Natural killer cell (primary cell): ENCODE measurements around the gene ACP2. TPM values are rescaled to one million over a fixed set of nuclear protein-coding genes. Genes with fewer than 3 reads are reported as not detected.
A peak's percentile ranks its signal among the peaks of the same experiment; 100 is the strongest.

ENCODE experiments used
- ATAC-seq, 3 donors: fragments of 150-1000 bp in 2 of 3; fragments of 200-7000 bp in 1 of 3; cut with Tn5 transposase; 1 replicate in 1 of 3; 2 replicates in 2 of 3; pipeline ENCODE4 v1.10.0; 2021; ENCODE audit warnings: mild to moderate bottlenecking in 2 of 3, moderate library complexity in 2 of 3
- DNase-seq, 2 donors: peaks; one replicate each; pipeline versions ENCODE4 v3.0.0 to v3.0.0-alpha.2; 2013 to 2021; ENCODE audit warnings: mixed read lengths in 1 of 2
- H3K27ac ChIP-seq: one replicate; pipeline ENCODE4 v1.5.1; 2013; ENCODE audit warnings: mild to moderate bottlenecking, low read length
- H3K27me3 ChIP-seq: one replicate; pipeline ENCODE4 v1.6.1; 2013; ENCODE audit warnings: low read length; ENCODE audit not compliant: control insufficient read depth, insufficient read depth
- H3K36me3 ChIP-seq: one replicate; pipeline ENCODE4 v1.6.1; 2013; ENCODE audit warnings: low read length; ENCODE audit not compliant: control insufficient read depth, insufficient read depth
- H3K4me1 ChIP-seq: one replicate; pipeline ENCODE4 v1.6.1; 2013; ENCODE audit warnings: low read length; ENCODE audit not compliant: control insufficient read depth, insufficient read depth
- H3K4me3 ChIP-seq: one replicate; pipeline ENCODE4 v1.5.1; 2013; ENCODE audit warnings: low read length
- H3K9me3 ChIP-seq: one replicate; pipeline ENCODE4 v1.6.1; 2013; ENCODE audit warnings: low read length; ENCODE audit not compliant: control insufficient read depth, insufficient read depth
- H3K27ac Mint-ChIP-seq, 2 donors: one replicate each; pipeline ENCODE4 v1.8.0; 2022; ENCODE audit warnings: mild to moderate bottlenecking in 2 of 2, mixed read lengths in 2 of 2, moderate library complexity in 1 of 2
- H3K27me3 Mint-ChIP-seq, 2 donors: one replicate each; pipeline ENCODE4 v1.8.0; 2022; ENCODE audit warnings: low read depth in 2 of 2, mixed read lengths in 2 of 2
- H3K36me3 Mint-ChIP-seq: one replicate; pipeline ENCODE4 v1.8.0; 2022; ENCODE audit warnings: mixed read lengths
- H3K4me1 Mint-ChIP-seq, 2 donors: one replicate each; pipeline ENCODE4 v1.8.0; 2022; ENCODE audit warnings: mixed read lengths in 2 of 2
- H3K4me3 Mint-ChIP-seq: one replicate; pipeline ENCODE4 v1.8.0; 2022; ENCODE audit warnings: mild to moderate bottlenecking, moderate library complexity, mixed read lengths
- H3K9me3 Mint-ChIP-seq, 2 donors: one replicate each; pipeline ENCODE4 v1.8.0; 2022; ENCODE audit warnings: mixed read lengths in 2 of 2
- CTCF ChIP-seq: fragments of 200-600 bp; IDR thresholded peaks from one replicate; pipeline ENCODE4 v1.8.0; 2022; ENCODE audit warnings: antibody characterized with exemption
- WGBS: methylation state at CpG from one replicate; pipeline ENCODE4 v1.1.7; 2013; ENCODE audit warnings: missing lambda C conversion rate; ENCODE audit not compliant: insufficient coverage; 5-methylcytosine and 5-hydroxymethylcytosine counted together
- intact Hi-C: fragments of 100-400 bp; cut with micrococcal nuclease; formaldehyde crosslinking; loops from one replicate; pipeline ENCODE4 v1.14.2; 2022
- total RNA-seq, 4 donors: library from RNA; stranded (reverse); fragments of 120-200 nt in 1 of 4; gene quantifications; one replicate each; pipeline versions ENCODE4 v1.2.3 to v1.2.4, GENCODE V29; 2013 to 2022

The ACP2 gene
- total RNA-seq, 3 donors from 2014 or later (not counting 1 experiment from before 2014, with no cell fraction given), result 15.5 to 21.9 (median 16.8) TPM

DNA sequence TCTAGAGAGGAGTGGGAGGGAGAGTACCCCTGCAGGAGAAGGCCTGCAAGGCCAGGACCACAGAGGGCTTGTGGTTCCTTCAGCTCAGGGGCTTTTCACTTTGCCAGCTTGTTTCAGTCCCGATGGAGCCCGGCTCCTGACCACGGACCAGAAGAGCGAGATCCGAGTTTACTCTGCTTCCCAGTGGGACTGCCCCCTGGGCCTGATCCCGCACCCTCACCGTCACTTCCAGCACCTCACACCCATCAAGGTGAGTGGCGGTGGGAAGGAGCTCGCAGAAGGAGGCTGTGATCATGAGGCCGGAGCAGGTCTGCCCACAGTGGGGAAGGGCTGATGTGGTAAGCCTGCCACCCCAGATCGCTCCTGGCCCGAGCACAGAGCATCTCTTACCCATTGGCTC lies 13.5 kb downstream of the ACP2 start:
- H3K27me3 ChIP-seq, result no peaks in the 10 kb centered on the region
- ATAC-seq, result no peak
- H3K27ac ChIP-seq, result peak overlapping the region; percentile 53
- Mint-ChIP-seq H3K9me3 (no peaks in the 10 kb centered on the region), H3K4me3 (no peak overlapping the region), H3K36me3 (no peaks in the 10 kb centered on the region), H3K27me3 (no peaks in the 10 kb centered on the region), H3K27ac (peak overlapping the region; percentile 52 to 62), H3K4me1 (peaks cover 0 to 4% of the 10 kb centered on the region in 2 donors)
- no peak for DNase-seq
- WGBS, result 88% methylated on average over 9 of the region's 12 CpGs
- no peak overlapping the region for H3K4me3 ChIP-seq
- intact Hi-C loops, result no loop called here
- H3K4me1 ChIP-seq, result peaks cover 21% of the 10 kb centered on the region
- H3K36me3 ChIP-seq, result peaks cover 25% of the 10 kb centered on the region
- no peak for TF ChIP-seq CTCF
- H3K9me3 ChIP-seq, result no peaks in the 10 kb centered on the region

- H3K36me3 Mint-ChIP-seq, result no peaks in the 10 kb centered on the region
- TF ChIP-seq CTCF, result no peak
These were observed 13.9 kb downstream of the ACP2 start for GRCh38 chr11:47234669-47235100.

GRCh38 chr11:47233989-47234668 lies 14.5 kb downstream of the ACP2 start:
- no peak overlapping the region for H3K4me3 Mint-ChIP-seq
- H3K27me3 Mint-ChIP-seq, result no peaks in the 10 kb centered on the region
- WGBS, result 88% methylated on average over 11 of the region's 11 CpGs
- Histone ChIP-seq H3K4me3 (no peak overlapping the region), H3K36me3 (peaks cover 15% of the 10 kb centered on the region), H3K27me3 (no peaks in the 10 kb centered on the region), H3K4me1 (peaks cover 21% of the 10 kb centered on the region), H3K9me3 (no peaks in the 10 kb centered on the region), H3K27ac (peak overlapping the region; percentile 54)
- H3K36me3 Mint-ChIP-seq, result no peaks in the 10 kb centered on the region
- ATAC-seq (no peak), DNase-seq (peak in 1 of 2 donors; percentile 64)
- TF ChIP-seq CTCF, result no peak
- H3K4me1 Mint-ChIP-seq, result peaks cover 0 to 4% of the 10 kb centered on the region in 2 donors
- intact Hi-C loops, result no loop called here
- no peaks in the 10 kb centered on the region for H3K9me3 Mint-ChIP-seq
- H3K27ac Mint-ChIP-seq, result no peak overlapping the region

More at GRCh38 chr11:47234669-47235100, 13.9 kb downstream of the ACP2 start:
- Mint-ChIP-seq H3K27ac (peak overlapping the region; percentile 52 to 62), H3K27me3 (no peaks in the 10 kb centered on the region), H3K9me3 (no peaks in the 10 kb centered on the region), H3K4me1 (peaks cover 0 to 4% of the 10 kb centered on the region in 2 donors), H3K4me3 (no peak overlapping the region)
- H3K36me3 ChIP-seq, result peaks cover 20% of the 10 kb centered on the region
- peak; percentile 70 to 85 (median 76) for ATAC-seq
- H3K4me3 ChIP-seq, result no peak overlapping the region
- WGBS, result 47% methylated on average over 12 of the region's 12 CpGs
- intact Hi-C loops, result no loop called here
- DNase-seq, result peak in 1 of 2 donors; percentile 90
- peak overlapping the region; percentile 54 for H3K27ac ChIP-seq
- H3K27me3 ChIP-seq, result no peaks in the 10 kb centered on the region
- no peaks in the 10 kb centered on the region for H3K9me3 ChIP-seq
- H3K4me1 ChIP-seq, result peaks cover 21% of the 10 kb centered on the region

GRCh38 chr11:47233051-47233450 lies 15.6 kb downstream of the ACP2 start:
- no peaks in the 10 kb centered on the region for H3K9me3 Mint-ChIP-seq
- WGBS, result 100% methylated on average over 3 of the region's 4 CpGs
- no peaks in the 10 kb centered on the region for H3K27me3 ChIP-seq
- no peak for TF ChIP-seq CTCF
- DNase-seq, result peak in 1 of 2 donors; percentile 2
- no peaks in the 10 kb centered on the region for H3K27me3 Mint-ChIP-seq
- H3K27ac Mint-ChIP-seq, result no peak overlapping the region
- H3K4me1 Mint-ChIP-seq, result peaks cover 0 to 4% of the 10 kb centered on the region in 2 donors
- H3K4me1 ChIP-seq, result peaks cover 21% of the 10 kb centered on the region
- H3K36me3 Mint-ChIP-seq, result no peaks in the 10 kb centered on the region
- intact Hi-C loops, result no loop called here
- no peaks in the 10 kb centered on the region for H3K9me3 ChIP-seq
- no peak overlapping the region for H3K27ac ChIP-seq
- H3K4me3 ChIP-seq, result no peak overlapping the region
- peaks cover 10% of the 10 kb centered on the region for H3K36me3 ChIP-seq
- ATAC-seq, result no peak
- no peak overlapping the region for H3K4me3 Mint-ChIP-seq
